ENCODE data around the gene CIDEC. TPM values are rescaled to one million over a fixed set of nuclear protein-coding genes. Genes with fewer than 3 reads are reported as not detected.
A peak's percentile ranks its signal among the peaks of the same experiment; 100 is the strongest.

CIDEC gene
- total and polyA plus RNA-seq, 2 of the 13 experiments (the other 11 are each of a cell fraction or from before 2014, with no cell fraction given): 2.5 to 10.4 TPM

GRCh38 chr3:9878700-9879099 lies 1.4 kb downstream of the CIDEC start (continued):
- TF ChIP-seq ZNF513 (CRISPR knock-in tag; conservative IDR thresholded peaks at IDR 0.05): no peak
- no peak for TF ChIP-seq TAF15 (IDR thresholded peaks at IDR 0.05; ENCODE audit: low read depth, low read length, poor library complexity, severe bottlenecking)
- TF ChIP-seq ZNF652 (CRISPR knock-in tag; IDR thresholded peaks at IDR 0.05; ENCODE audit: borderline replicate concordance, low read depth): no peak
- no peak for TF ChIP-seq ETS1 (CRISPR knock-in tag; IDR thresholded peaks at IDR 0.05)
- no peak for TF ChIP-seq KLF12 (CRISPR knock-in tag; IDR thresholded peaks at IDR 0.05; ENCODE audit: borderline replicate concordance)
- TF ChIP-seq SRF (IDR thresholded peaks at IDR 0.05; ENCODE audit: low read depth, low read length): no peak
- no peak for TF ChIP-seq ZNF235 (CRISPR knock-in tag; IDR thresholded peaks at IDR 0.05; ENCODE audit: borderline replicate concordance)
- TF ChIP-seq ZNF282 (IDR thresholded peaks at IDR 0.05; ENCODE audit: partially characterized antibody): no peak
- TF ChIP-seq ZNF691 (CRISPR knock-in tag; IDR thresholded peaks at IDR 0.05; ENCODE audit: borderline replicate concordance, low read depth): no peak
- peak; percentile 51; the same call in 1 of the 2 replicates for TF ChIP-seq MAX (IDR thresholded peaks at IDR 0.05)
- peak; percentile 69; the same call in 1 of the 2 replicates for TF ChIP-seq HNF4G (IDR thresholded peaks at IDR 0.05; ENCODE audit: borderline replicate concordance, low read depth, low read length)
- TF ChIP-seq HNF4G (CRISPR knock-in tag; IDR thresholded peaks at IDR 0.05; ENCODE audit: borderline replicate concordance, low read depth): peak; percentile 78; the same call in 1 of the 2 replicates
- TF ChIP-seq KMT2B (CRISPR knock-in tag; IDR thresholded peaks at IDR 0.05): no peak
- TF ChIP-seq HOXA5 (CRISPR knock-in tag; IDR thresholded peaks at IDR 0.05): no peak
- no peak for TF ChIP-seq NPAS2 (CRISPR knock-in tag; IDR thresholded peaks at IDR 0.05; ENCODE audit: borderline replicate concordance)
- no peak for TF ChIP-seq E2F5 (CRISPR knock-in tag; conservative IDR thresholded peaks at IDR 0.05)
- no peak for TF ChIP-seq ZNF3 (CRISPR knock-in tag; IDR thresholded peaks at IDR 0.05)
- no peak; the same call in 1 of the 2 replicates for TF ChIP-seq FOXO1 (CRISPR knock-in tag; IDR thresholded peaks at IDR 0.05)
- TF ChIP-seq POLR2G (IDR thresholded peaks at IDR 0.05; ENCODE audit: low read depth, low read length): peak; percentile 65
- no peak for TF ChIP-seq SNAPC4 (CRISPR knock-in tag; IDR thresholded peaks at IDR 0.05)
- TF ChIP-seq POLR2A (IDR thresholded peaks at IDR 0.05; ENCODE audit: insufficient read depth in 1 of 2, low read depth in 2 of 2, low read length in 2 of 2): peak; percentile 62 to 75; a peak in 3 of 4 replicates
- TF ChIP-seq ZNF264 (CRISPR knock-in tag; IDR thresholded peaks at IDR 0.05): peak; percentile 48; the same call in 1 of the 2 replicates
- TF ChIP-seq PHF21A (CRISPR knock-in tag; IDR thresholded peaks at IDR 0.05): peak; percentile 73

Measured in HepG2 (cell line).